Endometrial microvascular endothelial cells (primary cell): ENCODE results near the gene ALPL. TPM values are rescaled to one million over a fixed set of nuclear protein-coding genes. Genes with fewer than 3 reads are reported as not detected.

Source experiments
- in situ Hi-C: cut with HindIII; loops from 2 replicates; pipeline ENCODE4 v1.10.0; 2017; ENCODE audit warnings: low sequenced_read_pairs, low pct_unique_long_range_greater_than_20kb; ENCODE audit errors: inconsistent ontology term
- total RNA-seq: library from RNA; depleted of rRNA; stranded (reverse); fragments of >200 nt; gene quantifications from one replicate; pipeline ENCODE4 v1.2.3, GENCODE V29; 2015; ENCODE audit errors: inconsistent ontology term

ALPL gene
- total RNA-seq, 1 donor from 2014 or later = not detected

DNA sequence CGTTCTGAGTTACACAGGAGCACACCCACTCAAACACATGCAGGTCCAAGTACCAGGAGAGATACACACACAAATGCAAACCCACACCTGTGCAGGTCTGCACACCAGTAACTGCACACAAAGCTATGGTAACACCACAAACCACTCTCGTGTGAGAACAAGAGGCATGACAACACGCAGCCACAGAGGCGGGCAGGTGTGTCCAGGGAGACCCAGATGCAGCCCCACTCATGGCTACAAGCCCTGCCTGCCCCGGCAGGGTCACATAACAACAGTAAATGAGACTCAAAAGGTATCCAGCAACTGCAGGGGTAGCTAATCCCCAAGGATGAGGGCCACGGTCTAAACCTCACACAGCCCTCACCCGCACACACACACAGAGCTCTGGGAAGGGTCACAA, 111.8 kb downstream of the ALPL start:
- in situ Hi-C loops = no loop called here

DNA sequence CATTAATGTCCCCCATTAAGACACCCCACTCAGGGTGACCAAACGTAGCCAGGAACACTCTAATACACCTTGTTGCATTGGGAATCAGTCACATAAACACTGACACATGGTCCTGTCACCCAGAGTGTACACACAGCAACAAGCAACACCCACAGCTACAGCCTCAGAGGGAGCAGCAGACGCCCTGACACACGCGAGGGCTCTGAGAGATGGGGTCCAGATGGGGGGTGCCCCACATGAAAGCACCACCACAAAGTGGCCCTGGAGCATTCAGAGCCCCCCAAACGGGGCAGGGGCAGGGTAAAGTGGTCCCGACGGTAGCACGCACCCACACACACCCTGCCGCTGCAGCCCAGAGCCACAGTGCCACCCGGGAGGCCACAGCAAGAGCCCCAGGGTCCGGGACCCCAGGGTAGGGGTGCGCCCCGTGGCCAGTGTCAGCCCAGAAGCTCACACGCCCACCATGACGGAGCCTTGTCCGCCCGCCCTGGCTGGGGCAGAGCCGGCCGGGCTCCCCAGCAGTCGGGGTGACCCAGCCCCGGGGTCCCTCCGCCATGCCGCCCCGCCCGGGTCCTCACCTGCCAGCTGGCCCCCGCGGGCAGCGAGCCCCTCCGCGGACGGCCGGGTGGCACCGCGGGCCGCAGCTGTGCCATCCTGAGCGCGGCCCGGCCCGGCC, 112.7 kb downstream of the ALPL start:
- in situ Hi-C loops = no loop called here

DNA sequence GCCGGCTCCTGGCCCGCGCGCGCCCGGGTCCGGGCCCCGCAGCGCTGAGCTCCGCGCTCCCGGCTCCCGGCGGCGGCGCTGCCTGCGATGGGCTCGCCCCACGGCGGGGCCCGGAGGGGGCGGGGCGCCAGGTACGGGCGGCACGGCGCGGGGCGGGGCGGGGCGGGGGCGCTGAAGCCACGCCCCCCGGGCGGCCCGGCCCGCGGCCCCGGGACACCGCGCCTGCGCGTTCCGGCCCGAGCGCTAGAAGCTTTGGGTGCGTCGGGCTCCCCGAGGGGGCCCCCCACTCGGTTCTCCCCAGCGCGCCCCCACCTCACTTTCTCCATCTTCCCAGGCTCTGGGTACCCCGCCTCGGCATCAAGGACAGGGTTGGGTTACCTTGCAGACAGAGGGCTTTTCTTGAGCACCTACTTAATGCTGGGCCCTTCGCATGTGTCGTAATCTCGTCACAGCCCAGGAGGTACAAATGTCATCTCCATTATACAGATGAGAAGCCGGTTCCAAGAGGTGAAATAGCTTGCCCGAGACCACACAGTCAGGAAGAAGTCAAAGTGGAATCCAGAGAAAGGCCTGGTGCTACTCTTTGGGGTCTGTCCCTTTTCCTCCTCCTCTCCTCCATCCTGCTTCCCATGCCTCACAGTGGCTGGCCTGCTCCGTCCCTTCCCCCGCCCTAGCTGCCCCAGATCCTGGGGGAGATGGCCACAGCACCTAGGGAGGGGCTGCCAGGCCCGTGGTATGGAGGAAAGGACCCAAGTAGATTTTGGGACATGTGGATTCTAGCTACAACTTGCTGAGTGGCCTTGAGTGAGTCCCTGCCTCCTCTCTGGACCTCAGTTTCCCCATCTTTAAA, 113.5 kb downstream of the ALPL start:
- in situ Hi-C loops = no loop called here

DNA sequence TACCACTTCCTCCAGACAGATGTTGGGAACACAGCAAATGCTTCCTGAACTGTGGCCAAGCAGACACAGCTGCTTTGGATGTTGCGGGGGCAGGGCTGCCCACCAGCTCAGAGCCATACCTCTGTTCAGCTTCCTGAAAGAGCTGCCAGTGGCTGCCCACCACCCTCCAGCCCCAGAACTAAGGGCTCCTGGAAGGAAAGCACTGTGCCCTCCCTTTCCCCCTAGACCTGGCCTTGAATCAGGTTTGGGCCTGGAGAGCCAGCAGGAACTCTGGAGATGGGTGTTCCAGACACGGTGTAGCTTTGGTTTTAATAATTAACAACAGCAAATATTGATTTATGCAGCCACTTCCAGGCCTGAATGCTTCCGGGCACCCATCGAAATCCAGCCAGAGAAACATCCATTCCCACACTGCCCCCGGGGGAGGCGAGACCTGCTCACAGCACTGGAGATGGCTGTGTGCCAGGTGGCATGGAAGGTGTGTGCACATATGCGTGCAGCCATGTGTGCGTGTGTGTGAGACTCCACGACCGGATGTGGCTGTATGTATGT, 114.3 kb downstream of the ALPL start:
- in situ Hi-C loops = no loop called here

DNA sequence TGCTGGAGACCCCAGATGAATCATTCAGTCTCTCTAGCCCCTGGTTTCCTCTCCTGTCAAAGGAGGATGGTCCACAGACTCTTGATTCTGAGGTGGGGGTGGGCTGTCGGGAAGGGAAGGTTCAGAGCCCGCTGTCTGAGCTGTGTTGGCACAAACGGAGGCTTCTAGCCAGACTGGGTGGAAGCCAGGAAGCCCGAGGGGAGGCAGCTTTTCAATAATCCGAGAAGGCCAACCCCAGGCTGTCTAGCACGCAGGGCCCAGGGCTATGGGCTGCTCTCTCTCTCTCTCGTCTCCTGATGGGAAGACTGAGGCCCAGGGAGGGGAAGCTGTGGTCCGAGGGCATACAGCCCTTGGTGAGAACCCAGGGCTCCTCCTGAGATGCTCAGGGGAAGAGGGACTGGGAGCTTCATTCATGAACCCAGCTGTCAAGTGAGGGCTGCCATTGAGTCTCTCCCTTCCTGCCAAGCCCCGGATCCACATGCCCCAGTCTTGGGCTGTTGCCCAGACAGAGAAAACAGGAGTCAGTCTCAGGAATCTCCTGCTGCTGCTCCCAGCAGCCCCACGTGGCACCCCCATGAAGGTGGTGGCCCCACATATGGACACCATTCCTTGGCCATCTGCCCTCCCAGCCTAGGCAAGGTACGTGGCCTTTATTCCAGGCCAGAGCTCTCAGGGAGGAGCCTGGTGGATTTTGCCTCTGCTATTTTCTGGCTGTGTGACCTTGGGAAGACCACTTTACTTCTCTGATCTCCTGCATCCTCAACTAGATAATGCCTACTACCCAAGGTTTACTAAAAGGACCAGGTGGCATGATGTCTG, 115.6 kb downstream of the ALPL start:
- in situ Hi-C loops = no loop called here

DNA sequence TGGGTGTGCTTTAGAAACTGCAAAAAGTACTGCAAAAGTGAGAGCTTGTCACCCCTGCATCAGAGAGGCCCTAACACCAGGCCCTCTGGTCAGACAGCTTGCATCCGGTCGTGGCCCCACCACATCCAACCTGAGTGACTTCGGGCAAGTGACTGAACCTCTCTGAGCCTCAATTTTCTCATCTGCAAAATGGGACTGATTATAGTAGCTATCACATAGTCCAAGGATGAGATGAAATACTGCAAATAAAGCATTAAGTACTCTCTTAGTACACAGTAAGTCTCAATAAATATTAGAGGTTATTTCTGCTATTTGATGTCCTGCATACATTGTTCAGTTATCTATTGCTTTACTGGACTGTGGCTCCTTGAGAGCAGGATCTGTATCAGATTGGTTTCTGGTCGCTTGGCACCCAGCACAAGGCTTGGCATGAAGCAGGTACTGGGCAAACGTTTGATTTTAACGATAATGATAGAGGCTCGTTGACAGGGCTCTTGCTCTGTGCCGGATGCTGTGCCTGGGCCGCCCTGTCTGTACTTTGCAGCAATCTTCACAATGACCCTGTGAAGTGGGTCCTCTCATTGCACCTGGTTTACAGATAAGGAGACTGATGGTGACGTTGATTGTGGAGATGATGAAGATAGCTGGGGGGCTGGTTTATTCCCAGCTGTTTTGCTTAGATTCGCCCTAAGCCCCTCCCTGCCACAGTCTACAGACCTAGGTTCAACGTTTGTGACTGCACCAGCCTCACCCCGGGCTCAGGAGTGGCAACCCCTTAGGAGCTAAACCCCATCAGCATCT, 116.4 kb downstream of the ALPL start:
- in situ Hi-C loops = no loop called here

DNA sequence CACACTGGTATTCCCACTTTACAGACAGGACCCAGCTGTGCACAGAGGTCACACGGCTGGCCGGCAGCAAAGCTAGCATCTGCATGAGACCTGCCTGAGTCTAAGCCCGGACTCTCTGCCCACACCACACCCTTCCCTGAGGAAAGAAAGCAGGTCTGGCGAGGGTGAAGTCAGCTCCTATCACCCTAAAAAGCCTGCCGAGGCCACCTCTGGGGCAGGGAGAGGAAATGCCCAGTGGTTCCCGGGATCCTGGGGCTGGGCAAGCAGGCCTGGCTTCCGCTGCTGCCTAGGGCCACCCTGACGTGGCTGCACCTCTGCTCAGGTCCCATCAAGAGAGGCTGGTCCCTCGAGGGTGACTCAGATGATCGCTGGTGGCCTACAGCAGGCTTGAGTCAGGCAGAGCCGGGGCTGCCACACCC, 117.7 kb downstream of the ALPL start:
- in situ Hi-C loops = no loop called here

Other genes starting within 250 kb of the ALPL start
- gene ECE1, start 219.0 kb upstream of the ALPL start, total RNA-seq = 301 TPM
- gene NBPF3, start 69.3 kb upstream of the ALPL start, total RNA-seq = 21.3 TPM
- gene RAP1GAP, start 159.9 kb downstream of the ALPL start, total RNA-seq = not detected